Stimulated activated CD8-positive, alpha-beta memory T cell treated with anti-CD3 and anti-CD28 coated beads, Interleukin-4, amount 100 ng/mL, for 24 hours (primary cell): ENCODE data around the gene TRRAP.
"Not testable (repeated sequence)": the region's sequence is repeated elsewhere in the genome, so short reads cannot be mapped to it uniquely, and the experiment has no call there.

Experiments used
- DNase-seq: peaks from one replicate; pipeline ENCODE4 v3.0.0-alpha.2; 2020; ENCODE audit warnings: low read depth

The TRRAP gene

GRCh38 chr7:98866765-98867164 lies 11.6 kb upstream of the TRRAP start:
- no peak for DNase-seq

- DNase-seq, result no peak
These were observed 9.9 kb upstream of the TRRAP start for GRCh38 chr7:98868450-98868849.

- no peak for DNase-seq
These were observed 9.2 kb upstream of the TRRAP start for GRCh38 chr7:98869027-98869596.

GRCh38 chr7:98869597-98870120 lies 8.7 kb upstream of the TRRAP start, which contains the start of gene TMEM130:
Gene TMEM130 (minus strand): TSS chr7:98870014. CDS start chr7:98869861, 153 bp downstream.
- no peak for DNase-seq

GRCh38 chr7:98870121-98870651 lies 8.1 kb upstream of the TRRAP start:
- peak; percentile 62 for DNase-seq

GRCh38 chr7:98870807-98871491 lies 7.4 kb upstream of the TRRAP start:
- no peak for DNase-seq

- DNase-seq, result no peak
These were observed 5.9 kb upstream of the TRRAP start for GRCh38 chr7:98872328-98872924.

- not testable (repeated sequence) for DNase-seq
These were observed 4.7 kb upstream of the TRRAP start for GRCh38 chr7:98873610-98874009.

GRCh38 chr7:98874942-98875341 lies 3.4 kb upstream of the TRRAP start:
- no peak for DNase-seq

GRCh38 chr7:98875501-98875900 lies 2.8 kb upstream of the TRRAP start:
- no peak for DNase-seq

GRCh38 chr7:98877146-98877545 lies 1.2 kb upstream of the TRRAP start:
- no peak for DNase-seq

GRCh38 chr7:98877692-98878364 lies 504 bp upstream of the TRRAP start:
- no peak for DNase-seq

- peak; percentile 35 for DNase-seq
These were observed 1.1 kb downstream of the TRRAP start for GRCh38 chr7:98879198-98879978.

GRCh38 chr7:98879979-98880315 lies 1.6 kb downstream of the TRRAP start:
- no peak for DNase-seq

GRCh38 chr7:98880485-98880884 lies 2.2 kb downstream of the TRRAP start:
- no peak for DNase-seq

GRCh38 chr7:98881561-98882315 lies 3.4 kb downstream of the TRRAP start:
- DNase-seq, result no peak

GRCh38 chr7:98884416-98884815 lies 6.1 kb downstream of the TRRAP start:
- no peak for DNase-seq

GRCh38 chr7:98887038-98887437 lies 8.7 kb downstream of the TRRAP start:
- DNase-seq, result no peak

GRCh38 chr7:98892609-98893008 lies 14.3 kb downstream of the TRRAP start:
- DNase-seq, result no peak

GRCh38 chr7:98899816-98900215 lies 21.5 kb downstream of the TRRAP start:
- DNase-seq, result no peak

GRCh38 chr7:98900815-98901214 lies 22.5 kb downstream of the TRRAP start:
- DNase-seq, result no peak
